HG03196 (cell line): ENCODE results near the gene BICDL2.
"Not testable (repeated sequence)": the region's sequence is repeated elsewhere in the genome, so short reads cannot be mapped to it uniquely, and the experiment has no call there.

Experiments used
- ATAC-seq: cut with Tn5 transposase; IDR thresholded peaks from one replicate; pipeline ENCODE4 v1.9.1; 2021; ENCODE audit not compliant: unreplicated experiment

Gene BICDL2, protein sequence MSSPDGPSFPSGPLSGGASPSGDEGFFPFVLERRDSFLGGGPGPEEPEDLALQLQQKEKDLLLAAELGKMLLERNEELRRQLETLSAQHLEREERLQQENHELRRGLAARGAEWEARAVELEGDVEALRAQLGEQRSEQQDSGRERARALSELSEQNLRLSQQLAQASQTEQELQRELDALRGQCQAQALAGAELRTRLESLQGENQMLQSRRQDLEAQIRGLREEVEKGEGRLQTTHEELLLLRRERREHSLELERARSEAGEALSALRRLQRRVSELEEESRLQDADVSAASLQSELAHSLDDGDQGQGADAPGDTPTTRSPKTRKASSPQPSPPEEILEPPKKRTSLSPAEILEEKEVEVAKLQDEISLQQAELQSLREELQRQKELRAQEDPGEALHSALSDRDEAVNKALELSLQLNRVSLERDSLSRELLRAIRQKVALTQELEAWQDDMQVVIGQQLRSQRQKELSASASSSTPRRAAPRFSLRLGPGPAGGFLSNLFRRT

DNA sequence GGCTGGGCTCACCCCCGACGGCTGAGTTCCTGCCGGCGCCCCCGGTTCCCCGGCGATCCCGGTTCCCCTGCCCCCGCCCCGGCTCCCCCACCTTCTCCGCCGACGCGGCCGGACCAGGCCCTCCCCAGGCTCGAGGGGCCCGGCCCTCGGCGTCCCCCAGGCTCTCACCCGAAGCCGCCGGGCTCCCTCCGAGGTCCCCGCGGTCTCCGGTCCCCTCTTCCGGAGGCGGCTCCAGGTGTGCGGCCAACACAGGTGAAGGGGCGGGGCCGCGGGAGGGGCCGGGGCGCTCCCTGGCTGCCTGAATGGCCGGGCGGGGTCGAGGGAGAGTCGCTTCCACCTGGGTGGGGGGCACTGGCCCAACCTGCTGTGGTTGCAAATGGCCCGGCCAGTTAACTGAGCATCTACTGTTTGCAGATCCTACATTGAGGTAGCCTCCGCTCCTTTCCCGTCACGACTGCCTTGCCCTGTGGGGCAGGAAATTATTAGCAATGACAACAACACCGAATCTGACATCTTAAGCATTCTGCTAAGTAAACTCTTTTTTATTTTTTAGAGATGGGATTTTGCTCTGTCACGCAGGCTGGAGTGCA lies at the start of gene BICDL2:
TSS of gene BICDL2 (minus strand) at position 219 of the 590 bp plus-strand sequence. CDS start 1,448 bp downstream, outside the sequence.
- no peak for ATAC-seq

DNA sequence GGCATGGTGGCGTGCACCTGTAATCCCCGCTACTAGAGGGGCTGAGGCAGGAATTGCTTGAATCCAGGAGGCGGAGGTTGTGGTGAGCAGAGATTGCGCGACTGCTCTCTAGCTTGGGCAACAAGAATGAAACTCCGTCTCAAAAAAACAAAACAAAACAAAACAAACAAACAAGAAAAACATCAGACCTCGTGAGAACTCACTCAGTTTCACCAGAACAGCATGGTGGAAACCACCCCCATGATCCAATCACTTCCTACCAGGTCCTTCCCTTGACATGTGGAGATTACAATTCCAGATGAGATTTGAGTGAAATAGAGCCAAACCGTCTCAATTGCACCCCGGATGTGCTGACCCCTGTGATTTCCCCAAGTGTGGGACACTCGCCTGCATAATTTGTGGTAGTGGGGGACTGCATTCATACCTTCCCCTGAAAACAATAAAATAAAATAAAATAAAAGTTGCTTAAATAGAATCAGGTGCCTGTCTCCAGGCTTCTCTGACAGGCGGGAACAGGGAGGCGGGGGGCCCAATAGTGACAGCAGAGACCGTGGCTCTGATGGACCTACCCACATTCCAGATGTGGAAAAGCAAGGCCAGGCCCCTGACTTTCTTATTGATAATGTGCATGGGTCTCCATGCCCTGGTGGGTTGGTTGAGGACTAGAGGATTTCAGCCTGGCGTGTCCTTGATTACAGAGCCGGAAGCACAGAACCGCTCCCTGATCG lies 49.3 kb upstream of the BICDL2 start:
- no peak for ATAC-seq

DNA sequence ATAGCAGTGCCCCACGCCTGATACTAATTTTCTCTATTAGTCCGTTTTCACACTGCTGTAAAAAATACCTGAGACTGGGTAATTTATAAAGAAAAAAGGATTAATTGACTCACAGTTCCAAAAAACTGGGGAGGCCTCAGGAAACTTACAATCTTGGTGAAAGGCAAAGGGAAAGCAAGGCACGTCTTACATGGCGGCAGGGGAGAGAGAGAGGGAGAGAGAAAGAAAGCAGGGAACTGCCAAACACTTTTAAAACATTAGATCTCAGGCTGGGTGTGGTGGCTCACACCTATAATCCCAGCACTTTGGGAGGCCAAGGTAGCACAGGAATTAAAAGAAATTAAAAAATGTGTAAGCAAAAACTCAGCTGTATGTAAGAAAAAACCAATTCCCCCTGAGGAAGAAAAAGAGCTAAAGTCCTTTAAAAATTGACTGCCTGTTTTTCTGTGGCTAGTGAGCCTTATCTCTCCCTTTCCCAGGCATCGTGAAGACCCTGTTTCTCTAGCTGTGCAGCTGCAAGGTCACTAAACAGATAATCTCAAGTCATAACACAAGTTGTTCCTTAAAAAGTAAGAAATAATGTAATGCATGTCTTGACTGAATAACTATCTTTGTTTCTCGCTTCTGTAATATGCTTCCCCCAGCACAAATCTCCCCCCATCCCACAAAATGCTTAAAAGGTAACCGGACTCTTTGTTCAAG lies 48.4 kb upstream of the BICDL2 start:
- no peak for ATAC-seq

DNA sequence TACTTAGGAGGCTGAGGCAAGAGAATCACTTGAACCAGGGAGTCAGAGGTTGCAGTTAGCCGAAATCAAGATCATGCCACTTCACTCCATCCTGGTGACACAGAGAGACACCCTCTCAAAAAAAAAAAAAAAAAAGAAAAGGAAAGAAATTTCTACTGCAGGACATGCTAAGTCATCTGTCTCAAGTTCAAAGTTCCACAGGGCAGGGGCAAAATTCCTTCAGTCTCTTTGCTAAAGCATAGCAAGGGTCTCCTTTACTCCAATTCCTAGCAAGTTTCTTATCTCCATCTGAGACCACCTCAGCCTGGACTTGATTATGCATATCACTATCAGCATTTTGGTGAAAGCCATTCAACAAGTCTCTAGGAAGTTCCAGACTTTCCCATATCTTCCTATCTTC lies 47.7 kb upstream of the BICDL2 start:
- no peak for ATAC-seq

DNA sequence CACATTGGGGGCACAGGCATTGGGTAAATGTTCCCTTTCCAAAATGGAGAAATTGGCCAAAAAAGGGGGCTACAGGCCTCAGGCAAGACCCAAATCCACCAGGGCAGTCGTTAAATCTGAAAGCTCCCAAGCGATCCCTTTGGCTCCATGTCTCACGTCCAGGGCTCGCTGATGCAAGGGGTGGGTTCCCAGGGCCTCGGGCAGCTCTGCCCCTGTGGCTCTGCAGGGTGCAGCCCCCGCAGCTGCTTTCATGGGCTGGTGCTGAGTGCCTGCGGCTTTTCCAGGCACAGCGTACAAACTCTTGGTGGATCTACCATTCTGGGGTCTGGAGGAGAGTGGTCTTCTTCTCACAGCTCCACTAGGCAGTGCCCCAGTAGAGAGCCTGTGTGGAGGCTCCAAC lies 46.7 kb upstream of the BICDL2 start:
- not testable (repeated sequence) for ATAC-seq

DNA sequence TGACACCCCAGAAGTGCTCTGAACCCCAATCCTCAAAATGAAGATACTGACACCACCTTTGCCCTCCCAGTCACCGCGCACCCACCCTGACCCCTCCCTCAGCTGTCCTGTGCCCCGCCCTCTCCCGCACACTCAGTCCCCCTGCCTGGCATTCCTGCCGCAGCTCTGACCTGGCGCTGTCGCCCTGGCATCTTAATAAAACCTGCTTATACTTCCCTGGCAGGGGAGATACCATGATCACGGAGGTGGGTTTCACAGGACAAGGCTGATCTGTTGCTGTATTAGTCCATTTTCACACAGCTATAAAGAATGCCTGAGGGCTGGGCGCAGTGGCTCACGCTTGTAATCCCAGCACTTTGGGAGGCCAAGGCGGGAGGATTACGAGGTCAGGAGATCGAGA lies 45.2 kb upstream of the BICDL2 start:
- ATAC-seq, result not testable (repeated sequence)

DNA sequence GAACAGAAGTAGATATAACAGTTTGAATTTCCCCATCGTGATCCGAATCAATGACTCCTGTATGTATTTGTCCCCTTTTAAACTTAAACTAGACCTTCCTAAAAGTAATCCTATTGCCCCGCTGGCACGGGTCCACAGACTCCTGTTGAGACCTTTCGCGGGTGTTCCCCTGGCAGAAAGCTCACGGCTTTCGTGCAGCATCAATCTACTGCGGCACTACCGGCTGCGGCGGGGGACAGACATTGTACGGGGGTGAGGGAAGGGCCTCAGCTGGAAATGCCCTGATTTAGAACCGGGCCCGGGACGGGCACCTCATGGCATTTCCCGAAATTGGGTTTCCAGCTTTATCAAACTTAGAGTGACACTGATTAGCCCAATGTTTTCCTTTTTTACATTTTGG lies 43.3 kb upstream of the BICDL2 start:
- ATAC-seq, result no peak

DNA sequence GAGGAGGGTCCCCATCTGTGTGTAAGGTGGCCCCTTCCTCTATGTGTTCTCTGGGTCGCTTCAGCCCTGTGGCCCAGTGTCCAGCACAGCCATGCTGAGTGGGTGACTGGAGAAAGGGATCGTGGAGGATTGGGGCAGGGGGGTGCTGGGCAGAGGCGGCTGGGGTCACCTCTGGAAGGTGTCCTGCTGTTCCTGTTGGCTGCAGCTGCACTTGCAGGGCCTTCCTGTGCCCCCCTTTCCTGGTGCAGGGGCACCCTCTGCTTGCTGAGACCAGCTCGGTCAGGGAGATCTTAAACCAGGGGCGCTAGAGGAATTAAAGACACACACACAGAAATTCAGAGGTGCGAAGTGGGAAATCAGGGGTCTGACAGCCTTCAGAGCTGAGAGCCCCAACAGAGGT lies 39.8 kb upstream of the BICDL2 start:
- no peak for ATAC-seq

DNA sequence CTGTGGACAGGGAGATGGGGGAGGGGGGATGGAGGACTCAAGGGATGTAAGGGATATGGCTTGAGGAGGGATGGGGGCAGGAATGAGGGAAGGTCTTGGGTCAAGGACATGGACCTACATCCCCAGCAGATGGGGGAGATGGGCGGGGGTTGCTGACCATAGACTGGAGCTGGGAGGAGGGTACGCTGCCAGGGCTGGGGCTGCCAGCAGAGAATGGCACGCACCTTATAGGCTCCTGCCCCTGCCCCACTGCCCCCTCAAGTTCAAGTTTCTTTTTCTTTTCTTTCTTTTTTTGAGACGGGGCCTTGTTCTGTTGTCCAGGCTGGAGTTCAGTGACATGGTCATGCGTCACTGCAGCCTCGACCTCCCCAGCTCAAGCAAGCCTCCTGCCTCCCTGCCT lies 39.2 kb upstream of the BICDL2 start:
- ATAC-seq, result not testable (repeated sequence)

DNA sequence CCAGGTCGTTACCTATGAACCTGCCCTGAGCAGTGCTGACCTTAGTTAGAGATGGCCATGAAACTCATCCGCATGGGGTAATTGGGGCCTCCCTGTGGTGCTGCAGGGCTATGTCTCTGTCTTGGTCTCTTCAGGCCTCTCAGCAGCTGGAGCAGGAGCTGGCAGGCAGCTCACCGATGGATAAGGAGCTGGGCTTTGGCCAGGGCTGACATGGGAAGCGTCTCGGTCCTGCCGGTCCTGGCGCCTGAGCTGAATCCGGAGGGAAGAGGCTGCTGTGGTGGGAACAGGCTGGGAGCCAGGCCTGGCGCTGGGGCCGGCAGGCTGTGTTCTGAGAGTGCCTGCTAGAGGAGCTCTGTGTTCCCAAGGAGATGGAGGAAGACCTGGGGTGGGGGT lies 38.8 kb upstream of the BICDL2 start:
- no peak for ATAC-seq

DNA sequence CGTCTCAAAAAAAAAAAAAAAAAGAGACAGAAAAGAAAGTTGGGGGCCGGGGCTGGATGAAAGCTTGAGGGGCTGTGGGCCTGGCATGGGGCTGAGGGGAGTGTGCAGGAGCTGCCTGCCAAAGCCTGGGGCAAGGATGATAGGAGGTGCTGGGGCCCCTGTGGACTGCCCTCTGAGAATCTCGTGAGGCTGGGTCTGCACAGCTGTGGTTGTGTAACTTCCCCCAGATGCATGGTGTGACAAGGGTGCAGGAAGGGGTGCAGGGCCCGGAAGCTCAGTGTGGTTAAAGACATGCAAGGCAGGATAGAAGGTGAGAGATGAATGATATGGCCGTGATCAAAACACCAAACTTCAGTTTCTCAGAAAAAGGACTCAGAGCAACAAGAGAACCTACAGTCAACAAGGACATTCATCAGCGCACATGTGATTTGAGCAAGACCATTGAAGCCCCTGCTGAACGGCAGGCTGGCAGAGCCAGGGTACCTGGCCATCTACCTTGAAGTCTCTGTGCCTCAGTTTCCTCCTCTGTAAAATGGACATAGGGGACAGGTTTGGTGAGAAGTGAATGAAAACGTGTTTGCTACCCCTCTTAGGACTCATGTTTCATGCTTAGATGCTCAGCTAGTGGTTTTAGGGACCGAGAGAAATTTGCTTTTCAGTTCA lies 38.2 kb upstream of the BICDL2 start:
- ATAC-seq, result peak; percentile 65

DNA sequence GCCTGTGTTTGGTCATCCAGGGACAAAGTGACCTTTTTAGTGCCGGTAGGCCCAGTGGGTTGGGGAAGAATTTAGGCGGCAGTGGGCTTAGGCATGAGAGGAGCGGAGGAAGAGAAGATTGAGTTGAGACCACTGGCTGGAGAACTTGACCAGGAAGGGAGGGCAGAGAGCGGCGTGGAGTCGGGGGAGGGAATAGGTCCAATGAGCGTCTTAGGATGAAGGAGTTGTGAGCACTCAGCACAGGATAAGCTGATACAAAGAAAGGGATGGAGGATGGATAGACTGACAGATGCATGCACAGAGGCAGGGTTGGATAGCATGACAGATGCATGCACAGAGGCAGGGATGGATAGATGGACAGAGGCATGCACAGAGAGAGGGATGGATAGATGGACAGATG lies 36.7 kb upstream of the BICDL2 start:
- no peak for ATAC-seq

DNA sequence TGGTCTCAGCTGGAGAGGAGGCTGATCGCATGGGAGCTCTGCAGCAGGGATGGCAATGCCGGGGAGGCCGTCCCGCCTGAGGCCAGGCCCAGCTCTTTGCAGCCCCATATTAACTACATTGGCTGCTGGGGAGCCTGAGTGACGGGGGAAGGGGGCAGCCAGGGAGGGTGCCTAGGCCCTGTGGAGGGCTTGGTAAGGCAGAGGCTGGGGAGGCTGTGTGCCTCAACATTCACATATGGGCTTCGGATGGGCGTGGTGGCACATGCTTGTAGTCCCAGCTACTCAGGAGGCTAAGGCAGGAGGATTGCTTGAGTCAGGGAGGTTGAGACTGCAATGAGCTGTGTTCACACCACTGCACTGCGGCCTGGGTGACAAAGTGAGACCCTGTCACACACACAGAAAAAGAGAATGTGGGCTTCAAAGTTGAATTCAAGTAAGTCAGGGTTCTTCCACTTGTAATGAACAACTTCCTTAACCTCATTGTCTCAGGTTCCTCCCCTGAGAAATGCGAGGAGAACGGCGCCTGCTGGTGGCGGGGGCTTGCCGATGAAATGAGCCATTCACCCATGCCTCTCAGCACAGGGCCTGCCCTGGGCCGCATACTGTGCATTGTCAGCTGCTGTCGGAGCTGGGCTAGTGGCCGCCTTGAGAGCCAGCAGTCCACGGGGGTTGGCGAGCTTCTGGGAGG lies 36.0 kb upstream of the BICDL2 start:
- not testable (repeated sequence) for ATAC-seq

DNA sequence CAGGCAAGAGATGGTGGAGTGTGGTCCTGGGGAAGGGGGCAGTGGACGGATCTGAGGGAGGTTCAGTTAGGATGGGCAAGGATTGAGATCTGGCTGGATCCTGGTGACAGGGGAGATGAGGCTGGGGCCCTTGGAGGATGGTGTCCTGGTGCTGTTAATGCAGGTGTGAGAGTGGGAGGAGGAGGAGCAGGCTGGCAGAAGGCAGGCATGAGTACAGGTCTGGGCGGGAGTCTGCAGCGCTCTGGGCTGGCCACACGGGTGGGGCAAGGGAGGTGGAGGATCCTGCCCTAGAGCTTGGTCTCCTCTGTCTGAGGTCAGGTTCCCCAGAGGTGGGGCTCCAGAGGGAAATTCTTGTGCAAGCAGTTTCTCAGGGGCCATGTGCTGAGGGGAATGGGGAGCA lies 35.4 kb upstream of the BICDL2 start:
- ATAC-seq, result not testable (repeated sequence)

DNA sequence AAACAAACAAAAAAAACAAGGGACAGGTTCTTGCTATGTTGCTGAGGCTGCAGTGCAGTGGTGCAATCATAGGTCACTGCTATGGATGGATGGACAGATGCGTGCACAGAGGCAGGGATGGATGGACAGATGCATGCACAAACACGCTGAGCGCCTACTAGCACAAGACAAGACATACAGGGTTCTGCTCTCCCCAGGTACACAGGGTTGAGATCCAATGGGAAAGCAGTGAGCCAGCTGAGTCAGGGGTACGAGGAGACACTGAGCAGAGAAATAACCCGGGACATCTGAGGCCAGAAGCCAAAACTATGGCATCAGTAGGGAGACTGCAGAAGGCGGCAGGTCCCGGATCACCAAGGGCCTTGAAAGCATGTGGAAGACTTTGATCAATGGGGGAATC lies 34.9 kb upstream of the BICDL2 start:
- no peak for ATAC-seq

DNA sequence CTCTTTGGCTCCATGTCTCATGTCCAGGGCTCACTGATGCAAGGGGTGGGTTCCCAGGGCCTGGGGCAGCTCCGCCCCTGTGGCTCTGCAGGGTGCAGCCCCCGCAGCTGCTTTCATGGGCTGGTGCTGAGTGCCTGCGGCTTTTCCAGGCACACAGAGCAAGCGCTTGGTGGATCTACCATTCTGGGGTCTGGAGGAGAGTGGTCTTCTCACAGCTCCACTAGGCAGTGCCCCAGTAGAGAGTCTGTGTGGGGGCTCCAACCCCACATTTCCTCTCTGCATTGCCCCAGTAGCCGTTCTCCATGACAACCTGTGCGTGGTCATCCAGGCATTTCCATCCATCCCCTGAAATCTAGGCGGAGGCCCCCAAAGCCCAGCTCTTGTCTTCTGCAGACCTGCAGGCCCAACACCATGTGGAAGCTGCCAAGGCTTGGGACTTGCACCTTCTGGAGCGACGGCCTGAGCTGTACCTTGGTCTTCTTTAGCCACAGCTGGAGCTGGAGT lies 33.9 kb upstream of the BICDL2 start:
- ATAC-seq, result no peak

DNA sequence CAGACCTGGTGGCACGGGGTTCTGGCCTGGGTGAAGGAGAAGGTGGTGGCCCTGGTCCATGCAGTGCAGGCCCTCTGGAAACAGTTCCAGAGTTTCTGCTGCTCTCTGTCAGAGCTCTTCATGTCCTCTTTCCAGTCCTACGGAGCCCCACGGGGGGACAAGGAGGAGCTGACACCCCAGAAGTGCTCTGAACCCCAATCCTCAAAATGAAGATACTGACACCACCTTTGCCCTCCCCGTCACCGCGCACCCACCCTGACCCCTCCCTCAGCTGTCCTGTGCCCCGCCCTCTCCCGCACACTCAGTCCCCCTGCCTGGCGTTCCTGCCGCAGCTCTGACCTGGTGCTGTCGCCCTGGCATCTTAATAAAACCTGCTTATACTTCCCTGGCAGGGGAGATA lies 32.4 kb upstream of the BICDL2 start:
- ATAC-seq, result not testable (repeated sequence)

DNA sequence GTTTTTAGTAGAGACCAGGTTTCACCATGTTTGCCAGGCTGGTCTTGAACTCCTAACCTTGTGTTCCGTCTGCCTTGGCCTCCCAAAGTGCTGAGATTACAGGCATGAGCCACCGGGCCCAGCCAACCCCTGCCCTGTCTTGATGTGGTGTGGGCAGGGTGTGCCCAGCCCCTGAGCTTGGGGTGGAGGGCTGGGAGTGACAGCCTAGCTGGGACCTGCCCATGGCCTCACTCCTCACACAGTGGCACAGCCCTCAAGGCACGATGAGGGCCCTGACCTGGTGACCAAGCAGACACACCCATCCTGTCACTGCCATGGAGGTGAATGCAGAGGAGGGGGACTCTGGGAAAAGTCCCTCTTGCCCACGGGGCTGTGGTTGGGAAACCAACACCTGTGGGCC lies 31.7 kb upstream of the BICDL2 start:
- no peak for ATAC-seq

DNA sequence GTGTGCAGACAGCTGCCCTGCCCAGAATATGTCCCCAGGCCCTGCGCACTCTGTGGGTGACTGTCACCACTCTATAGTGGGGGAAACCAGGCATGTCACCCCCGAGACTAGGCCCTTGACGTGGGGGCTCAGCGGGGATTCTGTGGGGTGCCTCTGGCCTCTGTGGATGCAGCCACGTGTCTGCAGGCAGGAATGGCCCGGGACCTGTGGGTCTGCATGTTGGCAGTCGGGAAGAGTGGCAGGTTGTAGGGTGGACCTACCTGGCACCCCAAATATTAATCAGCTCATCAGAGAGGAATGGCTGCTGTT lies 29.6 kb upstream of the BICDL2 start:
- no peak for ATAC-seq
